GM12878 (cell line): ENCODE data around the gene HSD17B4. TPM values are rescaled to one million over a fixed set of nuclear protein-coding genes. Genes with fewer than 3 reads are reported as not detected.

ENCODE experiments used
- ATAC-seq: fragments of 200-7000 bp; cut with Tn5 transposase; 3 replicates; pipeline ENCODE4 v1.9.1; 2020; ENCODE audit warnings: mild to moderate bottlenecking, moderate library complexity
- BruUV-seq: library from RNA; stranded (reverse); fragments of 400-500 nt; replicated peaks from 2 replicates; lab custom pipeline; 2021; lab: Mats Ljungman, UMichigan
- CTCF ChIA-PET: fragments of 300-600 bp; sonication (Branson Sonifier 250); formaldehyde crosslinking; extraction: SDS; loops from one replicate; lab custom pipeline; 2021; ENCODE audit warnings: inconsistent platforms; lab: Yijun Ruan, JAX
- POLR2A ChIA-PET: fragments of 350-600 bp; formaldehyde crosslinking; extraction: SDS; loops from one replicate; lab custom pipeline; 2021; ENCODE audit warnings: inconsistent platforms; lab: Charles Lee
- RAD21 ChIA-PET: fragments of 300-600 bp; sonication (Branson Sonifier 250); formaldehyde crosslinking; loops from one replicate; lab custom pipeline; 2023; ENCODE audit warnings: antibody characterized with exemption; ENCODE audit not compliant: unreplicated experiment; lab: Charles Lee
- SMC1A ChIA-PET: fragments of 300-600 bp; sonication (Branson Sonifier 250); formaldehyde crosslinking; loops from one replicate; lab custom pipeline; 2023; ENCODE audit not compliant: unreplicated experiment, uncharacterized antibody; lab: Charles Lee
- DNase-seq: peaks from one replicate; pipeline ENCODE4 v3.0.0-alpha.2; 2011; ENCODE audit warnings: low read depth, low spot score
- FAIRE-seq: peaks from 3 replicates; lab custom pipeline; 2011; peaks lifted over from hg19 to GRCh38; lab: Jason Lieb, UNC
- H2AFZ ChIP-seq: 2 replicates; pipeline ENCODE4 v1.6.0; 2011; ENCODE audit warnings: low read depth, low read length, control low read depth; ENCODE audit not compliant: control insufficient read depth
- H3K27ac ChIP-seq: 2 replicates; pipeline ENCODE4 v1.5.1; 2011; ENCODE audit warnings: control low read depth; ENCODE audit not compliant: control insufficient read depth, insufficient read depth
- H3K27me3 ChIP-seq, 2 experiments: replicated peaks in 1 of 2; 2 replicates each; pipeline versions ENCODE4 v1.6.0 to v1.6.1; 2011; ENCODE audit warnings: low read length in 1 of 2; ENCODE audit not compliant: control insufficient read depth in 2 of 2, insufficient read depth in 2 of 2
- H3K36me3 ChIP-seq, 2 experiments: 2 replicates each; pipeline ENCODE4 v1.5.1; 2011; ENCODE audit warnings: low read length in 1 of 2; ENCODE audit not compliant: control insufficient read depth in 2 of 2, insufficient read depth in 2 of 2
- H3K4me1 ChIP-seq: 2 replicates; pipeline ENCODE4 v1.6.1; 2011; ENCODE audit warnings: mild to moderate bottlenecking, low read length, moderate library complexity, mixed read lengths; ENCODE audit not compliant: control insufficient read depth, insufficient read depth
- H3K4me2 ChIP-seq: 2 replicates; pipeline ENCODE4 v1.6.0; 2011; ENCODE audit warnings: control low read depth; ENCODE audit not compliant: control insufficient read depth, insufficient read depth
- H3K4me3 ChIP-seq: fragments of 200-600 bp; sonication (generic); 2 replicates; pipeline ENCODE4 v1.5.1; 2016
- H3K79me2 ChIP-seq: 2 replicates; pipeline ENCODE4 v1.6.0; 2011; ENCODE audit warnings: low read length; ENCODE audit not compliant: control insufficient read depth, insufficient read depth
- H3K9ac ChIP-seq: 2 replicates; pipeline ENCODE4 v1.8.0; 2011; ENCODE audit warnings: low read length, control low read depth, mixed read lengths; ENCODE audit not compliant: control insufficient read depth, insufficient read depth
- H3K9me3 ChIP-seq: replicated peaks from 3 replicates; pipeline ENCODE4 v1.5.1; 2011; ENCODE audit warnings: mild to moderate bottlenecking, low read length; ENCODE audit not compliant: control insufficient read depth, insufficient read depth
- H4K20me1 ChIP-seq: 2 replicates; pipeline ENCODE4 v1.6.0; 2011; ENCODE audit not compliant: control insufficient read depth, insufficient read depth
- BACH1 ChIP-seq: fragments of 450-650 bp; IDR thresholded peaks from 2 replicates; pipeline ENCODE4 v1.6.1; 2017; ENCODE audit warnings: mild to moderate bottlenecking, borderline replicate concordance
- BCL3 ChIP-seq: IDR thresholded peaks from 2 replicates; pipeline ENCODE4 v1.6.1; 2011; ENCODE audit warnings: borderline replicate concordance, low read depth, mild to moderate bottlenecking, moderate library complexity, low read length; ENCODE audit not compliant: insufficient read depth, poor library complexity, severe bottlenecking
- CHD1 ChIP-seq: IDR thresholded peaks from 2 replicates; pipeline ENCODE4 v1.6.1; 2012; ENCODE audit warnings: low read depth, low read length, improper control_type of control experiment
- EED ChIP-seq: sonication (generic); IDR thresholded peaks from 2 replicates; pipeline ENCODE4 v1.6.1; 2016; ENCODE audit warnings: antibody characterized with exemption, low read depth
- ETV6 ChIP-seq, 2 experiments: fragments of 450-650 bp in 1 of 2; IDR thresholded peaks in 1 of 2; conservative IDR thresholded peaks in 1 of 2; 2 replicates each; pipeline ENCODE4 v1.6.1; 2014; ENCODE audit warnings: antibody characterized with exemption in 1 of 2, borderline replicate concordance in 1 of 2, low read depth in 1 of 2, mild to moderate bottlenecking in 1 of 2, moderate library complexity in 1 of 2
- FOS ChIP-seq: IDR thresholded peaks from 3 replicates; pipeline ENCODE4 v1.6.1; 2011; ENCODE audit warnings: borderline replicate concordance; ENCODE audit not compliant: insufficient read length; ENCODE audit errors: extremely low read depth
- FOXM1 ChIP-seq: IDR thresholded peaks from 2 replicates; pipeline ENCODE4 v1.6.1; 2012; ENCODE audit warnings: low read depth, mild to moderate bottlenecking, inconsistent platforms, low read length, moderate library complexity
- HDGF ChIP-seq: fragments of 450-650 bp; IDR thresholded peaks from 2 replicates; pipeline ENCODE4 v1.6.1; 2016; ENCODE audit warnings: antibody characterized with exemption
- JUND ChIP-seq: IDR thresholded peaks from 2 replicates; pipeline ENCODE4 v1.6.1; 2012; ENCODE audit warnings: low read depth, mild to moderate bottlenecking, low read length, improper control_type of control experiment, moderate library complexity
- NFXL1 ChIP-seq: fragments of 450-650 bp; IDR thresholded peaks from 2 replicates; pipeline ENCODE4 v1.6.1; 2017; ENCODE audit warnings: antibody characterized with exemption, mild to moderate bottlenecking, borderline replicate concordance
- SREBF2 ChIP-seq: IDR thresholded peaks from 2 replicates; pipeline ENCODE4 v1.6.1; 2012; ENCODE audit warnings: mild to moderate bottlenecking, low read length
- STAT1 ChIP-seq: fragments of 450-650 bp; conservative IDR thresholded peaks from 2 replicates; pipeline ENCODE4 v1.6.1; 2014; ENCODE audit warnings: antibody characterized with exemption, mild to moderate bottlenecking
- ZBTB11 ChIP-seq: fragments of 450-650 bp; formaldehyde crosslinking; IDR thresholded peaks from 2 replicates; pipeline ENCODE4 v1.5.0; 2022; ENCODE audit warnings: mild to moderate bottlenecking, missing genetic modification characterization
- ZNF207 ChIP-seq: fragments of 450-650 bp; IDR thresholded peaks from 2 replicates; pipeline ENCODE4 v1.6.1; 2014; ENCODE audit warnings: antibody characterized with exemption, mild to moderate bottlenecking, borderline replicate concordance
- ZSCAN29 ChIP-seq: fragments of 450-650 bp; IDR thresholded peaks from 2 replicates; pipeline ENCODE4 v1.6.1; 2017; ENCODE audit warnings: mild to moderate bottlenecking, moderate library complexity
- WGBS: methylation state at CpG from one replicate; pipeline ENCODE4 v1.1.6; 2016; ENCODE audit warnings: low lambda C conversion rate; ENCODE audit not compliant: insufficient replicate concordance, insufficient coverage; ENCODE audit errors: missing lambda C conversion rate; 5-methylcytosine and 5-hydroxymethylcytosine counted together
- in situ Hi-C: fragments of 300-500 bp; cut with MboI; formaldehyde crosslinking; loops from 9 replicates; pipeline ENCODE4 v1.14.3; 2018; ENCODE audit warnings: mixed read lengths
- intact Hi-C: fragments of 100-400 bp; cut with micrococcal nuclease; formaldehyde crosslinking; loops from one replicate; pipeline ENCODE4 v1.14.2; 2022; ENCODE audit not compliant: unreplicated experiment
- polyA plus RNA-seq, 11 experiments: library from polyadenylated mRNA; depleted of rRNA in 4 of 11; unstranded in 6 of 11; stranded (reverse) in 5 of 11; fragments of >200 nt; fragmentation: Nextera tagmentation in 4 of 11; fragmentation: Illumina TruSeq in 1 of 11; extraction: Ambion mirVana in 4 of 11; extraction: Trizol in 1 of 11; gene quantifications; 1 replicate in 1 of 11; 2 replicates in 10 of 11; pipeline versions ENCODE4 v1.2.1 to v1.2.3, GENCODE V29; 2011 to 2016; ENCODE audit warnings: inconsistent platforms in 2 of 11, missing spikeins in 2 of 11, low read depth in 1 of 11
- total RNA-seq, 4 experiments: library from RNA; depleted of rRNA in 3 of 4; stranded (reverse); fragments of >200 nt in 3 of 4; fragmentation: Illumina TruSeq in 1 of 4; extraction: Trizol in 1 of 4; gene quantifications; 2 replicates each; pipeline versions ENCODE4 v1.2.1 to v1.2.3, GENCODE V29; 2013 to 2021

The HSD17B4 gene
- total and polyA plus RNA-seq, 10 of the 15 experiments (the other 5 are each of a cell fraction or from before 2014, with no cell fraction given) = 38.6 to 125 (median 93.0) TPM

GRCh38 chr5:119452060-119452372 is 281 bp upstream of the HSD17B4 start:
- peak overlapping the region; percentile 98; the same call in 1 of the 2 replicates for H3K4me3 ChIP-seq
- SMC1A ChIA-PET = interaction anchor here (0.6 to 2.0 kb wide), 6 partner anchors 13 to 464 kb away, joined by 3 to 9 read pairs (median 4); partner anchors contain the start of gene DTWD2
- H2AFZ ChIP-seq = peak overlapping the region; percentile 86
- H3K36me3 ChIP-seq = no peaks in the 10 kb centered on the region
- TF ChIP-seq NFXL1 (no peak), EED (no peak), BCL3 (no peak), ZBTB11 (CRISPR knock-in tag) (no peak), ZNF207 (no peak), JUND (no peak), BACH1 (no peak), STAT1 (no peak), SREBF2 (no peak), ETV6 (conservative IDR thresholded peaks at IDR 0.05 in 1 of 2, IDR thresholded peaks at IDR 0.05 in 1 of 2; ENCODE audit: borderline replicate concordance in 1 of 2, low read depth in 1 of 2) (no peak), HDGF (no peak), FOS (no peak), CHD1 (no peak), ZSCAN29 (no peak), FOXM1 (no peak)
- TF ChIP-seq, all 136 proteins: peak for 0
- Histone ChIP-seq H3K4me1 (no peaks in the 10 kb centered on the region), H3K27me3 (no peaks in the 10 kb centered on the region), H4K20me1 (no peaks in the 10 kb centered on the region), H3K27ac (no peak overlapping the region; the same call in 1 of the 2 replicates), H3K4me2 (peak overlapping the region; percentile 73), H3K79me2 (peaks cover 4% of the 10 kb centered on the region), H3K9me3 (no peaks in the 10 kb centered on the region; the same call in 1 of the 3 replicates), H3K9ac (no peak overlapping the region)
- FAIRE-seq = no peak
- ATAC-seq = no peak
- in situ Hi-C loops (no loop called here), intact Hi-C loops (no loop called here)
- DNase-seq = no peak
- CTCF ChIA-PET = interaction anchor here (1.5 to 2.4 kb wide), 4 partner anchors 11 to 19 kb away, joined by 4 to 11 read pairs (median 4); no protein-coding TSS in a partner anchor
- BruUV-seq = no TSS peak
- POLR2A ChIA-PET = interaction anchor here (1.6 kb wide), 1 partner anchor 18 kb away, joined by 4 read pairs; no protein-coding TSS in a partner anchor
- RAD21 ChIA-PET = interaction anchor here (1.8 to 2.5 kb wide), 2 partner anchors 19 to 34 kb away, joined by 4 to 8 read pairs; no protein-coding TSS in a partner anchor
- WGBS = 17% methylated on average over 6 of the region's 6 CpGs
